Common myeloid progenitor, CD34-positive (primary cell): ENCODE results near the gene MKLN1.

Experiments
- CTCF ChIA-PET: fragments of 350-600 bp; sonication (Branson Sonifier 250); formaldehyde crosslinking; loops from one replicate; lab custom pipeline; 2021; ENCODE audit warnings: antibody characterized with exemption; lab: Charles Lee
- POLR2A ChIA-PET: fragments of 350-600 bp; sonication (Branson Sonifier 250); formaldehyde crosslinking; loops from one replicate; lab custom pipeline; 2021; ENCODE audit warnings: antibody characterized with exemption; lab: Charles Lee
- DNase-seq, 3 donors: peaks; one replicate each; pipeline versions ENCODE4 v3.0.0 to v3.0.0-alpha.2; 2013
- H3K27ac ChIP-seq, 2 experiments: 1 replicate in 1 of 2; 2 replicates in 1 of 2; pipeline ENCODE4 v1.7.0; 2013; ENCODE audit warnings: inconsistent platforms in 2 of 2, low read length in 2 of 2, mild to moderate bottlenecking in 2 of 2, low read depth in 1 of 2, moderate library complexity in 1 of 2; ENCODE audit not compliant: severe bottlenecking in 2 of 2, insufficient read depth in 1 of 2, poor library complexity in 1 of 2
- H3K27me3 ChIP-seq, 5 experiments: replicated peaks in 2 of 5; 1 replicate in 3 of 5; 2 replicates in 2 of 5; pipeline versions ENCODE4 v1.6.1 to v1.7.0; 2013; ENCODE audit warnings: low read length in 4 of 5, mild to moderate bottlenecking in 2 of 5, moderate library complexity in 2 of 5, inconsistent platforms in 1 of 5; ENCODE audit not compliant: insufficient read depth in 5 of 5, control insufficient read depth in 4 of 5
- H3K36me3 ChIP-seq, 4 experiments: 1 replicate in 2 of 4; 2 replicates in 2 of 4; pipeline versions ENCODE4 v1.6.1 to v1.7.0; 2013; ENCODE audit warnings: low read length in 3 of 4, control low read depth in 1 of 4, mild to moderate bottlenecking in 1 of 4; ENCODE audit not compliant: control insufficient read depth in 4 of 4, insufficient read depth in 4 of 4
- H3K4me1 ChIP-seq, 4 experiments: 1 replicate in 3 of 4; 2 replicates in 1 of 4; pipeline versions ENCODE4 v1.6.1 to v1.7.1; 2013; ENCODE audit warnings: low read length in 3 of 4, mild to moderate bottlenecking in 3 of 4, control low read depth in 1 of 4, inconsistent platforms in 1 of 4, moderate library complexity in 1 of 4; ENCODE audit not compliant: control insufficient read depth in 4 of 4, insufficient read depth in 4 of 4; ENCODE audit errors: control extremely low read depth in 1 of 4
- H3K4me3 ChIP-seq, 7 experiments: 1 replicate in 4 of 7; 2 replicates in 3 of 7; pipeline versions ENCODE4 v1.5.1 to v1.7.0; 2013; ENCODE audit warnings: mild to moderate bottlenecking in 7 of 7, low read length in 6 of 7, moderate library complexity in 6 of 7, inconsistent platforms in 2 of 7, low read depth in 2 of 7, control low read depth in 1 of 7; ENCODE audit not compliant: insufficient read depth in 4 of 7, control insufficient read depth in 1 of 7; ENCODE audit errors: extremely low read depth in 1 of 7
- H3K9me3 ChIP-seq, 5 experiments: 1 replicate in 4 of 5; 2 replicates in 1 of 5; pipeline versions ENCODE4 v1.6.1 to v1.7.1; 2013; ENCODE audit warnings: low read length in 4 of 5, mild to moderate bottlenecking in 2 of 5, inconsistent platforms in 1 of 5, low read depth in 1 of 5, moderate library complexity in 1 of 5; ENCODE audit not compliant: control insufficient read depth in 4 of 5, insufficient read depth in 2 of 5; ENCODE audit errors: control extremely low read depth in 1 of 5
- WGBS: methylation state at CpG from one replicate; pipeline ENCODE4 v1.1.5; 2013; ENCODE audit not compliant: insufficient coverage; 5-methylcytosine and 5-hydroxymethylcytosine counted together

The MKLN1 gene

DNA sequence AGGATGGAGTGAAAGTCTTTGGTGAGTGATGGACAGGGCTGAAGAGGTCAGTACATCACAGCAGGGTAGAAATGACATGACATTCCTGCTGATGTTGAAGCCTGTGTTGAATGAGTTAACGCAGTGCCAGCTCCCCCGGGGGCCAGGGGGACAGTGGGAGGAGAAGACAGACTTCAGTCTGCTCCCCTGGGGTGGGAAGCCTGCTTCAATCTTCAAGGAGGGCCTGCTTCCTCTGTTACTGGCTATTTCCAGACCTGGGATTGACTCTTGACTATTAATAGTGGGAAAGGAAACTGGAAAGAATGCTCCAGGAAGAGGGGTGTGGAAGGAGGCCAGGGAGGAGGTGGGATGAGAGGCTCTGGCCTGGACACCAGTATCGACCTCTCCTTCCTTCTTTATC is 201.5 kb downstream of the MKLN1 start:
- no peak overlapping the region for H3K27ac ChIP-seq
- no peaks in the 10 kb centered on the region for H3K36me3 ChIP-seq
- 64% methylated on average over 3 of the region's 3 CpGs for WGBS
- DNase-seq: no peak
- H3K27me3 ChIP-seq: no peaks in the 10 kb centered on the region
- ChIA-PET CTCF (interaction anchor here (1.5 kb wide), 1 partner anchor 16 kb away, joined by 4 read pairs; no protein-coding TSS in a partner anchor), POLR2A (no interaction called here)
- no peak overlapping the region for H3K4me3 ChIP-seq
- H3K4me1 ChIP-seq: peaks cover 0 to 7% (median 5%) of the 10 kb centered on the region in 4 experiments
- H3K9me3 ChIP-seq: no peaks in the 10 kb centered on the region

DNA sequence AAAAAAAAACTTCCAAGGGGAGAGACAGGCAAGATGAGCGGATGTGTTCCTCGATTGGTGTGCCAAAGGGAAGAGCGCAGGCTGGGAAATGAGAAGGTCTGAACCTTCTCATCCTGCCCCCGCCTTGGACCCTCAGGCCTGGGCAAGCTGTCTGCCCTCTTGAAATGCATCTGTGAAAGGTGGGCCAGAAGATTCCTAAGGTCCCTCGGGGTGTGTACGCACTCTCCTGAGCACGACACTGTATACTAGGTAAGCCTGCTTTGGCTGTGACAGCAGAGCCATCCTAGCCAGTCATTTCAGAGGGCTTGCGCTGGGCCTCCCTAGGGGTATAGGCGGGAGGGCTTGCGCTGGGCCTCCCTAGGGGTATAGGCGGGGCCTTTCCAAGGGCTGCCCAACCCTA is 201.9 kb downstream of the MKLN1 start:
- DNase-seq: no peak
- no peaks in the 10 kb centered on the region for H3K27me3 ChIP-seq
- no peaks in the 10 kb centered on the region for H3K36me3 ChIP-seq
- CTCF ChIA-PET: no interaction called here
- no peaks in the 10 kb centered on the region for H3K9me3 ChIP-seq
- 91% methylated on average over 6 of the region's 11 CpGs for WGBS
- POLR2A ChIA-PET: no interaction called here
- no peak overlapping the region for H3K27ac ChIP-seq
- peaks cover 0 to 7% (median 5%) of the 10 kb centered on the region in 4 experiments for H3K4me1 ChIP-seq
- H3K4me3 ChIP-seq: no peak overlapping the region

DNA sequence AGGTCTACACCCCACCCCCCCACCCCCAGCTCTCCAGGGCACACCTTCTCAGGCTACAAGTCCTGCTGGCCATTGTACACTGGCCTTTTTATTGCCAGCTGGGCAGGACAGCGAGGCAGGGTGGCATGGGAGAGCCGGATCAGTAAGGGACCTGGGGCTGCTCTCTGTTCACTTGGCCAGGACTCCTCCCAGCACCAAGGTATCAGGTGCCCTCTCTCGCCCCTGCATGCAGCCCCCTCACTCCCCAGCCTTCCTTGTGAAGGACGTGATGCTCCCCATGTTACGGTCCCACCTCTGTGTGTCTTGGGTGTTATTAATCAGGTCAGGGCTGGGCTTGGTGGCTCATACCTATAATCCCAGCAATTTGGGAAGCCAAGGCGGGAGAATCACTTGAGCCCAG is 202.5 kb downstream of the MKLN1 start:
- H3K27ac ChIP-seq: no peak overlapping the region
- CTCF ChIA-PET: no interaction called here
- peaks cover 0 to 7% (median 5%) of the 10 kb centered on the region in 4 experiments for H3K4me1 ChIP-seq
- no peaks in the 10 kb centered on the region for H3K27me3 ChIP-seq
- POLR2A ChIA-PET: interaction anchor here (0.7 kb wide), 1 partner anchor 1648 kb away, joined by 6 read pairs; no protein-coding TSS in a partner anchor
- no peak for DNase-seq
- WGBS: 100% methylated on average over 3 of the region's 6 CpGs
- no peak overlapping the region for H3K4me3 ChIP-seq
- no peaks in the 10 kb centered on the region for H3K36me3 ChIP-seq
- no peaks in the 10 kb centered on the region for H3K9me3 ChIP-seq

DNA sequence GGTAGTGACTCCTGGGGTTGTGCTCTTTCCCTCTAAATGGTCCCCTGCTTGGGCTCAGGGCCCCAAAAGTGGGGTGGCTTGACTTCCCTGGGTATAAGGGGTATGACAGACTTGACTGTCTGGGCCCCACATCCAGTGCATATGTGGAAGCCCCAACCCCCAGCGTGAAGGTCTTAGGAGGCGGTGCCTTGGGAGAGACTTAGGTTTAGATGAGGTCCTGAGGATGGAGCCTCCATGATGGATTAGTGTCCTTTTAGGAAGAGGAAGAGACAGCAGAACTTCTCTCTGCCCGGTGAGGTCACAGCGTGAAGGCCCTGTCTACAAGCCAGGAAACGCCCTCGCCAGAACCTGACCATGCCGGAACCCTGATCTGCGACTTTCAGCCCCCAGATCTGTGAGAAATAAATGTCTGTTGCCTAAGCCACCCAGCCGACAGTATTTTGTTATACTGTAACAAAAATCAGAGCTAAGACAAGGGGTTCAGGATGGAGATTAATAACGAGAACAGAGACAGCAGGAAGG is 205.0 kb downstream of the MKLN1 start:
- no peaks in the 10 kb centered on the region for H3K27me3 ChIP-seq
- ChIA-PET CTCF (interaction anchor here (1.4 to 3.2 kb wide), 2 partner anchors 12 to 17 kb away, joined by 3 to 19 read pairs; no protein-coding TSS in a partner anchor), POLR2A (no interaction called here)
- no peak for DNase-seq
- H3K4me1 ChIP-seq: peaks cover 0 to 3% (median under 1%) of the 10 kb centered on the region in 4 experiments
- H3K4me3 ChIP-seq: no peak overlapping the region
- H3K9me3 ChIP-seq: no peaks in the 10 kb centered on the region
- no peaks in the 10 kb centered on the region for H3K36me3 ChIP-seq
- WGBS: 95% methylated on average over 8 of the region's 10 CpGs
- H3K27ac ChIP-seq: no peak overlapping the region

DNA sequence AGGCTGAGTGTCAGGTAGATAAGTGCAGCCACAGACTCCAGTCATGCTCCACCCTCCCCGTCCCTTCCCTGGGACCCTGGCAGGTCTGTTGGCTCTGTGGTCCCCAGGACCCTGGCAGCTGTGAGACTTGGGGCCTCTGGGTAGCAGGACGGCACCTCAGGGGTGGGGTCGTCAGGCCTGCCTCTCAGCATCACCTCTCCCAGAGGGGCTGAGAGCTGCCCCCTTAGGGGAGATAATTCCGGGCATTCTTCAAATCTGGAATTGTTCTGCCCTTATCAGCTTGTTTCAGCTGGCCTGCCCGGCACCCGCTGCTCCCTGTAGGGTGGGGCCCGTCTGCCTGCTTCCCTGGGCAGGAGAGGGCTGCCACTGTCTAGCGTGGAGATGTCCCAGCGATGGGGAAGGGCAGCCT is 205.5 kb downstream of the MKLN1 start:
- 89% methylated on average over 8 of the region's 9 CpGs for WGBS
- Histone ChIP-seq H3K27me3 (no peaks in the 10 kb centered on the region), H3K4me3 (no peak overlapping the region), H3K4me1 (peaks cover 0 to 2% (median 0%) of the 10 kb centered on the region in 4 experiments), H3K36me3 (no peaks in the 10 kb centered on the region), H3K9me3 (no peaks in the 10 kb centered on the region), H3K27ac (no peak overlapping the region)
- no peak for DNase-seq
- ChIA-PET CTCF (interaction anchor here (1.4 to 3.2 kb wide), 2 partner anchors 12 to 16 kb away, joined by 3 to 19 read pairs; no protein-coding TSS in a partner anchor), POLR2A (no interaction called here)

DNA sequence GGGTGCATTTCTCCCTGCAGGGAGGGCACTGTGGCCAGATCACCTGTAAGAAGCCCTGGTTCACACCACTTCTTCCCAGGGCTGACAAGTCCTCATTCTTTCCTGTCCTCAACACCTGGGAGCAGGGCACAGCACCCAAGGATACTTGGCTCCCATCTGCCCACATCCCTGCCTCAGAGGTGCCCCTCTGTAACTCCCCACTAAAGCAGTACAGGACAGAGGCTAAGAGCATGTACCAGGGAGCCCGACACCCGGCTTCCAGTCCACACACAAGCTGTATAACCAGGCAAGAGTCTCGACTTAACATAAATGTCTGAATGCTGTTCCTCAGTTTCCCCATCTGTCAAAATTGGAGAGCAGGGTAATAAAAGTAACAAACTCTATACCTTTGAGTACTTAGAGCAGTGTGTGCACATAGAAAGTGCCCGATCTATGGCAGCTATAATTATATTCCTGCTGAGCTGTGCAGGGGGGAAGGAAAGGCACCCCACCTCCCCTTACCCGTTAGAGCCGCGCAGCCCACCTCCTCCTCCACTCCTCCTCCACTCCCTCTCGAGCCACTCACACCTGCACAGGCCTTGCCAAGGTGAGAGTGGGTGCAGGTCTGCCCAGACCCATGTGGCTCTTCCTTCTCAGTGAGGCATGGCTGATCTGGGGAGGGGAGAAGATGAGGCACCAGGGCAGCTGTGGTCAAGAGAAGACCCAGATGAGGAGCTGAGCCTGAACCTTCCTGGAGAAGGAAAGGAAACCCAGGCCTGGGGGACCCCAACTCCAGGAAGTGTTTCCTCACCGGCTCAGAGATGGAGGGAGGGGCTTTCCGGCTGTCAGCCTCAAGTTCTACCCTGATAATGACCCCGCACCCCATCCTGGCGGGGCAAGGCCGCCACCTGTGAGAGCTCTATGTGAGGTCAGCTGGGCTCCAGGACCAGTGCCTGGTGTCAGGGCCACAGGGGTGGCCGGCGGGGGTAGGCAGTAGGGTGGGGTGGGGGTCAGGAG is 206.2 kb downstream of the MKLN1 start:
- 94% methylated on average over 4 of the region's 15 CpGs for WGBS
- H3K36me3 ChIP-seq: no peaks in the 10 kb centered on the region
- H3K4me1 ChIP-seq: peaks cover 0 to 2% (median 0%) of the 10 kb centered on the region in 4 experiments
- ChIA-PET CTCF (interaction anchor here (1.1 to 3.2 kb wide), 4 partner anchors 8 to 16 kb away, joined by 3 to 19 read pairs (median 3); no protein-coding TSS in a partner anchor), POLR2A (no interaction called here)
- no peak for DNase-seq
- H3K9me3 ChIP-seq: no peaks in the 10 kb centered on the region
- H3K27ac ChIP-seq: no peak overlapping the region
- H3K27me3 ChIP-seq: no peaks in the 10 kb centered on the region
- H3K4me3 ChIP-seq: no peak overlapping the region
